ENCODE results near the gene ZNF532. TPM values are rescaled to one million over a fixed set of nuclear protein-coding genes. Genes with fewer than 3 reads are reported as not detected.
A peak's percentile ranks its signal among the peaks of the same experiment; 100 is the strongest.

ZNF532 gene
- total RNA-seq, 1 donor from 2014 or later, result 137 TPM

DNA sequence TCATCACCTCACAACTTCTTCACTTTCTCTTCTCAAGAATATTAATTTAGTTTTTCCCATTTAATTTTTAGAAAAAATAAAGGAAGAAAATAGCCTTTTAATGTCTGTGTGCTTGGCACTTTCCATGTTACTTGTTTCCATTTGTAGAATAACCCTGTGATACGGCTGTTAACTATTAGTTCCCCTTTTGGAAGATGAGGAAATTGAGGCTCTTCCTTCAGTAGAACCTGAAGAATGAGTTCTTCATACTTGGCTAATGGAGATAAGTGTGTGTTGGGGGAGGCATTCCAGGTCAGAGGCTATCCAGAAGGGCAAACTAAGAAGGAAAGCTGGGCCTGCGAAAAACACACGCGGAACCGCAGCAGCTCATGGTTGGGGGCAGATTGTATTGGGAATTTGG is 38.3 kb downstream of the ZNF532 start:
- Histone ChIP-seq H3F3A (ENCODE audit: low read depth) (peaks cover 5% of the 10 kb centered on the region), H3K27ac (no peak overlapping the region), H3K27me3 (no peaks in the 10 kb centered on the region), H3K9ac (no peak overlapping the region), H3K4me3 (no peak overlapping the region), H3K4me1 (no peaks in the 10 kb centered on the region), H2AFZ (replicated peaks) (no peak overlapping the region), H3K79me2 (ENCODE audit: low read depth) (peaks cover 100% of the 10 kb centered on the region), H3K36me3 (no peaks in the 10 kb centered on the region), H3K9me3 (ENCODE audit: low read depth) (no peaks in the 10 kb centered on the region), H3K4me2 (no peak overlapping the region), H4K20me1 (ENCODE audit: low read depth) (peaks cover 95% of the 10 kb centered on the region)
- Mint-ChIP-seq H3K27ac (no peak overlapping the region), H3K36me3 (peaks cover 62% of the 10 kb centered on the region), H3K4me1 (peaks cover 21% of the 10 kb centered on the region), H3K9me3 (no peaks in the 10 kb centered on the region), H3K27me3 (ENCODE audit: insufficient read depth, low read depth) (peaks cover 3% of the 10 kb centered on the region), H3K4me3 (no peak overlapping the region)
- no peak for TF ChIP-seq EZH2phosphoT487 (IDR thresholded peaks at IDR 0.05)
- TF ChIP-seq EZH2 (IDR thresholded peaks at IDR 0.05), result no peak
- TF ChIP-seq, protein P1, sequence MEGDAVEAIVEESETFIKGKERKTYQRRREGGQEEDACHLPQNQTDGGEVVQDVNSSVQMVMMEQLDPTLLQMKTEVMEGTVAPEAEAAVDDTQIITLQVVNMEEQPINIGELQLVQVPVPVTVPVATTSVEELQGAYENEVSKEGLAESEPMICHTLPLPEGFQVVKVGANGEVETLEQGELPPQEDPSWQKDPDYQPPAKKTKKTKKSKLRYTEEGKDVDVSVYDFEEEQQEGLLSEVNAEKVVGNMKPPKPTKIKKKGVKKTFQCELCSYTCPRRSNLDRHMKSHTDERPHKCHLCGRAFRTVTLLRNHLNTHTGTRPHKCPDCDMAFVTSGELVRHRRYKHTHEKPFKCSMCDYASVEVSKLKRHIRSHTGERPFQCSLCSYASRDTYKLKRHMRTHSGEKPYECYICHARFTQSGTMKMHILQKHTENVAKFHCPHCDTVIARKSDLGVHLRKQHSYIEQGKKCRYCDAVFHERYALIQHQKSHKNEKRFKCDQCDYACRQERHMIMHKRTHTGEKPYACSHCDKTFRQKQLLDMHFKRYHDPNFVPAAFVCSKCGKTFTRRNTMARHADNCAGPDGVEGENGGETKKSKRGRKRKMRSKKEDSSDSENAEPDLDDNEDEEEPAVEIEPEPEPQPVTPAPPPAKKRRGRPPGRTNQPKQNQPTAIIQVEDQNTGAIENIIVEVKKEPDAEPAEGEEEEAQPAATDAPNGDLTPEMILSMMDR (IDR thresholded peaks at IDR 0.05), result no peak
- no peak for DNase-seq (ENCODE audit: low spot score)

DNA sequence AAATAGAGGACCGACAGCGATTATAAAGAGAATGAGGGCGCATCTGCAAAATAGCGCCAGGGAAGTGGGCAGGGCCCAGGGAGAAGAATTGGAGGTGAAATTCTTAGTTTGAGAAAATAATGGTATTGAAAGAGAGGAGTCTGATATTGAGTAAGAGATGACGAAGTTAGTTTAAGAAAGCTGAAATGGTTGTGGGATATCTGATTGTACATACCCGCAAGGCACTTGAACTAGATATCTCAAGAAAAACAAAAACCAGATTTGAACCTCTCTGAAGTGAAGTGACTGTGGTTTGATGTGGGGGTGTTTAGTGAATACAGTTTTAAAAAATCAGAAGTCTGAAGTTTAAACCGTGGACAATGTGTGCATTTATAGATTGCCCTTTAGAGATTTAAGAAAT is 38.9 kb downstream of the ZNF532 start:
- Mint-ChIP-seq H3K9me3 (no peaks in the 10 kb centered on the region), H3K4me1 (peaks cover 23% of the 10 kb centered on the region), H3K27ac (no peak overlapping the region), H3K4me3 (no peak overlapping the region), H3K36me3 (peaks cover 65% of the 10 kb centered on the region), H3K27me3 (ENCODE audit: insufficient read depth, low read depth) (peaks cover 3% of the 10 kb centered on the region)
- Histone ChIP-seq H3K79me2 (ENCODE audit: low read depth) (peaks cover 100% of the 10 kb centered on the region), H3K4me1 (no peaks in the 10 kb centered on the region), H3K36me3 (no peaks in the 10 kb centered on the region), H3K4me2 (no peak overlapping the region), H3K4me3 (no peak overlapping the region), H3K9me3 (ENCODE audit: low read depth) (no peaks in the 10 kb centered on the region), H4K20me1 (ENCODE audit: low read depth) (peaks cover 95% of the 10 kb centered on the region), H3K27me3 (no peaks in the 10 kb centered on the region), H2AFZ (replicated peaks) (no peak overlapping the region), H3K27ac (no peak overlapping the region), H3K9ac (no peak overlapping the region), H3F3A (ENCODE audit: low read depth) (peaks cover 5% of the 10 kb centered on the region)
- no peak for TF ChIP-seq EZH2 (IDR thresholded peaks at IDR 0.05)
- DNase-seq (ENCODE audit: low spot score), result no peak

DNA sequence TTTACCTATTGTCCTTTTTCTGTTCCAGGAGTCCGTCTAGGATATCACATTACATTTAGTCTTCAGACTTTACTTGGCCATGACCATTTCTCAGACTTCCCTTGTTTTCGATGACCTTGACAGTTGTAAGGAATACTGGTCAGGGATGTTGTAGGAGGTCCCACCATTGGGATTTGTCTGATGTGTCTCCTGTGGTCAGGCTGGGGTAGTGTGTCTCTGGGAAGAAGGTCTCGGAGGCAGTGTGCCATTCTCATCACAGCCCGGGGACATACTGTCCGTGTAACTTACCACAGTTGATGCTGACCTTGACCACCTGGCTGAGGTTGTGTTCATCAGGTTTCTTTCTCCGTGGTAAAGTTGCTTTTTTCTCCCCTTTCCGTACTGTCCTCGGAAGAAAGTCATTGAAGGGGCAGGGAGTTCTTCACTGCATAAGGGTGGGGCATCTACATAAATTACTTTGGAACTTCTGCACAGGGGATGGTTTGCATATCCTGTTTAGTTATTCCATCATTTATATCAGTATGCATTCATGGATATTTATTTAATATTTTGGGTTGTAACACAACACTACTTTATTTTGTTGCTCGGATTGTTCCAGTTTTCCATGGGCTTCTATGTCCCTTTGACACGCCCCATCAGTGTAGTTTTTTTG is 41.2 kb downstream of the ZNF532 start:
- Mint-ChIP-seq H3K27ac (no peak overlapping the region), H3K9me3 (no peaks in the 10 kb centered on the region)
- no peak overlapping the region for H3K4me3 ChIP-seq

DNA sequence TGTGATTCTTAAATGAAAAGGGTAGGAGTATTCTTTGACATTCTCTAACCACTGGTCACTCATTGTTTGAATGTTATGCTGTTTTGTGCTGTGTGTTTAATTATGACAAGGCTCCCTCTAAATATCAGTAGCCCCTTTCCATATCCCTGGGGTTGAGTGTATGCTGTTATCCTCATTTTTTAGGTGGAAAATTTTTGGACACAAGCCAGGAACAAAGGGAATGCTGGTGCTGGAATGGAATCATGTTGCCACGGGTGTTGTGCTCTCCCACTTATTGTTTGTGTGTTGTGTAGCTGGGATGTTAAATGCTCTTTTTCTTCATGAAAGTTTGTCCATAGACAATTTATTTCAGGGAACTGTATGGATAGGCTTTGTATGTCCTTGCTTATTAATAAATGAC is 43.3 kb downstream of the ZNF532 start:
- no peak overlapping the region for H3K4me3 ChIP-seq
- H3K9me3 ChIP-seq (ENCODE audit: low read depth), result no peaks in the 10 kb centered on the region
- H3F3A ChIP-seq (ENCODE audit: low read depth), result peaks cover 10% of the 10 kb centered on the region
- H3K9ac ChIP-seq, result no peak overlapping the region
- Mint-ChIP-seq H3K27me3 (ENCODE audit: insufficient read depth, low read depth) (peaks cover 2% of the 10 kb centered on the region), H3K27ac (no peak overlapping the region), H3K36me3 (peaks cover 48% of the 10 kb centered on the region), H3K4me3 (no peak overlapping the region), H3K9me3 (no peaks in the 10 kb centered on the region), H3K4me1 (peaks cover 42% of the 10 kb centered on the region)
- TF ChIP-seq EZH2phosphoT487 (IDR thresholded peaks at IDR 0.05) (no peak), EZH2 (IDR thresholded peaks at IDR 0.05) (no peak)
- TF ChIP-seq, protein P1 (IDR thresholded peaks at IDR 0.05), result no peak
- peak overlapping the region; percentile 46 for H3K27ac ChIP-seq
- H3K27me3 ChIP-seq, result no peaks in the 10 kb centered on the region
- H2AFZ ChIP-seq (replicated peaks), result no peak overlapping the region
- H4K20me1 ChIP-seq (ENCODE audit: low read depth), result peaks cover 100% of the 10 kb centered on the region
- no peaks in the 10 kb centered on the region for H3K36me3 ChIP-seq
- H3K4me1 ChIP-seq, result peaks cover 32% of the 10 kb centered on the region
- H3K79me2 ChIP-seq (ENCODE audit: low read depth), result peaks cover 100% of the 10 kb centered on the region
- no peak for DNase-seq (ENCODE audit: low spot score)
- no peak overlapping the region for H3K4me2 ChIP-seq

More for the DNA sequence above, 41.2 kb downstream of the ZNF532 start:
- TF ChIP-seq EZH2 (IDR thresholded peaks at IDR 0.05) (no peak), EZH2phosphoT487 (IDR thresholded peaks at IDR 0.05) (no peak)
- TF ChIP-seq, protein P1 (IDR thresholded peaks at IDR 0.05), result no peak
- no peak overlapping the region for H3K27ac ChIP-seq
- peaks cover 5% of the 10 kb centered on the region for H3F3A ChIP-seq (ENCODE audit: low read depth)
- H3K27me3 Mint-ChIP-seq (ENCODE audit: insufficient read depth, low read depth), result peaks cover 3% of the 10 kb centered on the region
- H3K4me3 Mint-ChIP-seq, result no peak overlapping the region
- H4K20me1 ChIP-seq (ENCODE audit: low read depth), result peaks cover 95% of the 10 kb centered on the region
- DNase-seq (ENCODE audit: low spot score), result no peak
- no peak overlapping the region for H3K4me2 ChIP-seq
- no peaks in the 10 kb centered on the region for H3K36me3 ChIP-seq
- no peaks in the 10 kb centered on the region for H3K9me3 ChIP-seq (ENCODE audit: low read depth)
- H3K9ac ChIP-seq, result no peak overlapping the region
- H3K4me1 Mint-ChIP-seq, result peaks cover 24% of the 10 kb centered on the region
- H2AFZ ChIP-seq (replicated peaks), result no peak overlapping the region
- H3K79me2 ChIP-seq (ENCODE audit: low read depth), result peaks cover 100% of the 10 kb centered on the region
- peaks cover 16% of the 10 kb centered on the region for H3K4me1 ChIP-seq
- H3K36me3 Mint-ChIP-seq, result peaks cover 56% of the 10 kb centered on the region
- no peaks in the 10 kb centered on the region for H3K27me3 ChIP-seq
